ENCODE measurements around the gene SPATA33.

SPATA33 gene

DNA sequence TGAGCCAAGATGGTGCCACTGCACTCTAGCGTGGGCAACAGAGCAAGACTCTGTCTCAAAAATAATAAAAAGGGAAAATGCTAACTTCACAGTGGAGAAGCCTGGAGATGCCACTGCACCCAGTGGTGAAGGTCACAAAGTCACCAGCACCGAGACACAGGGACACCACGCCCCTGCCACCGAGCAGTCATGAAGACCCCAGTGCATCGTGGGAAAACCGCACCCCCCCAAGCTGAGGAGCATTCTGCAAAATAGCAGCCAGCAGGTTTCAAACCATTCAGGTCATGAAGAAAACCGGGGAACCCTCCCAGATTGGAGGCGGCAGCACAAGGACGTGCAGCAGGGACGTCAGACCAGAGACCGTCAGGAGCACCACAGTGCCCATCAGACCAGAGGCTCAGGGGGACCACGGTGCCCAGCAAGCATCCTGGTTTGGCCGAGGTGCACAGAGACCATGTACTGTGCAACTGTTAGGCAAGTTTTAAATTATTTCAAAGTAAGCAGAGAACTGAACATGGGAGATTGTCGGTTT, 13.8 kb upstream of the SPATA33 start:
- Histone ChIP-seq H3K36me3 (ENCODE audit: control insufficient read depth in 1 of 2, insufficient read depth in 2 of 2, low read length in 2 of 2) (peaks cover 20 to 33% of the 10 kb centered on the region in 2 donors), H3K27ac (ENCODE audit: low read depth, low read length) (no peak overlapping the region), H3K9me3 (ENCODE audit: control insufficient read depth in 1 of 2, low read length in 2 of 2) (no peaks in the 10 kb centered on the region)

DNA sequence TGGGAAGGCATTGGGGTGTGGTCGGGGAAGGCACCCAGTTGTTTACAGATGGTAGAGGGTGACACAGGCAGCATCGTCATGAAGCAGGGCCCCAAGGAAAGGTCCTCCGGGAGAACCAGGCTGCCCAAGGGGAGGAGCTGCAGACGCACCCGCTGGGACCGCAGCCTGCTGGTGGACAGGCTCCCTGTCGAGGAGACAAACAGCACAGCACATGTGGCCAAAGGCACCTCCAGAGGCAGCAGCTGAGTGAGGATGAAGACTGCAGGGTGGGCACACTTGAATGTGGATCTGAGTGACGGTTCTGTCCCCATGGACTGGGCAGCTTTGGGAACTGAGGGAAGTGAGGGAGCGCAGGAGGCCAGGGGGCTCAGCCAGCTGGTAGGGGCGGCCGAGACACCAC, 12.5 kb upstream of the SPATA33 start:
- Histone ChIP-seq H3K4me3 (ENCODE audit: low read depth in 1 of 2, low read length in 2 of 2) (no peak overlapping the region), H3K4me1 (ENCODE audit: control insufficient read depth in 1 of 2, insufficient read depth in 2 of 2, low read length in 2 of 2) (peaks cover 0 to 4% of the 10 kb centered on the region in 2 donors), H3K27ac (ENCODE audit: low read depth, low read length) (no peak overlapping the region), H3K9ac (ENCODE audit: low read depth in 1 of 2, low read length in 2 of 2) (no peak overlapping the region), H3K27me3 (ENCODE audit: control insufficient read depth in 1 of 2, insufficient read depth in 2 of 2, low read length in 2 of 2) (no peaks in the 10 kb centered on the region), H3K9me3 (ENCODE audit: control insufficient read depth in 1 of 2, low read length in 2 of 2) (no peaks in the 10 kb centered on the region), H3K36me3 (ENCODE audit: control insufficient read depth in 1 of 2, insufficient read depth in 2 of 2, low read length in 2 of 2) (peaks cover 20 to 37% of the 10 kb centered on the region in 2 donors)

More for the DNA sequence above, 13.8 kb upstream of the SPATA33 start:
- H3K9ac ChIP-seq (ENCODE audit: low read depth in 1 of 2, low read length in 2 of 2), result no peak overlapping the region
- H3K4me3 ChIP-seq (ENCODE audit: low read depth in 1 of 2, low read length in 2 of 2), result no peak overlapping the region
- H3K4me1 ChIP-seq (ENCODE audit: control insufficient read depth in 1 of 2, insufficient read depth in 2 of 2, low read length in 2 of 2), result peaks cover 0 to 4% of the 10 kb centered on the region in 2 donors
- H3K27me3 ChIP-seq (ENCODE audit: control insufficient read depth in 1 of 2, insufficient read depth in 2 of 2, low read length in 2 of 2), result no peaks in the 10 kb centered on the region

DNA sequence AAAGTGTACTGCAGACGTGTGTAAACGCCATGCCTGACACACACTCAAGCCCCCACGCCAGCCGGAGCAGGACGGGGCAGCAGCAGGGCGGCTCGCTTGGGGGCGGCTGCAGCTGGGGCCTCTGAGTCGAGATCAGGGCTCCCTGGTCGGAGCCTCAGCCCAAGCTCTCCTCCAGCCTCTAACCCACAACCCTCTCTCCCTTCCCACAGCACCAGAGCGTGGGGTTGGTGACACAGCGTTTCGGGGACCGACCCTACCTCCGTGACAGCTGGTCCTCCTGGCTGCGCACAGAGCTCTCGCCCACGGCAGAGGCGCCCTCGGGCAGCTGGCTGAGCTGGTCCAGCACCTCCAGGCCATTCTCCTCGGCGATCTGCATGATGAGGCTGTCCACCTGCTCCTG, 11.4 kb upstream of the SPATA33 start:
- Histone ChIP-seq H3K27me3 (ENCODE audit: control insufficient read depth in 1 of 2, insufficient read depth in 2 of 2, low read length in 2 of 2) (no peaks in the 10 kb centered on the region), H3K9ac (ENCODE audit: low read depth in 1 of 2, low read length in 2 of 2) (no peak overlapping the region), H3K27ac (ENCODE audit: low read depth, low read length) (no peak overlapping the region), H3K4me1 (ENCODE audit: control insufficient read depth in 1 of 2, insufficient read depth in 2 of 2, low read length in 2 of 2) (peaks cover 0 to 4% of the 10 kb centered on the region in 2 donors), H3K9me3 (ENCODE audit: control insufficient read depth in 1 of 2, low read length in 2 of 2) (no peaks in the 10 kb centered on the region), H3K4me3 (ENCODE audit: low read depth in 1 of 2, low read length in 2 of 2) (no peak overlapping the region), H3K36me3 (ENCODE audit: control insufficient read depth in 1 of 2, insufficient read depth in 2 of 2, low read length in 2 of 2) (peaks cover 23 to 42% of the 10 kb centered on the region in 2 donors)

- Histone ChIP-seq H3K27ac (ENCODE audit: low read depth, low read length) (no peak overlapping the region), H3K4me1 (ENCODE audit: control insufficient read depth in 1 of 2, insufficient read depth in 2 of 2, low read length in 2 of 2) (no peaks in the 10 kb centered on the region), H3K4me3 (ENCODE audit: low read depth in 1 of 2, low read length in 2 of 2) (no peak overlapping the region), H3K9me3 (ENCODE audit: control insufficient read depth in 1 of 2, low read length in 2 of 2) (no peaks in the 10 kb centered on the region), H3K9ac (ENCODE audit: low read depth in 1 of 2, low read length in 2 of 2) (no peak overlapping the region), H3K36me3 (ENCODE audit: control insufficient read depth in 1 of 2, insufficient read depth in 2 of 2, low read length in 2 of 2) (peaks cover 28 to 48% of the 10 kb centered on the region in 2 donors), H3K27me3 (ENCODE audit: control insufficient read depth in 1 of 2, insufficient read depth in 2 of 2, low read length in 2 of 2) (no peaks in the 10 kb centered on the region)
Observed at GRCh38 chr16:89646906-89647305, 10.7 kb upstream of the SPATA33 start.

DNA sequence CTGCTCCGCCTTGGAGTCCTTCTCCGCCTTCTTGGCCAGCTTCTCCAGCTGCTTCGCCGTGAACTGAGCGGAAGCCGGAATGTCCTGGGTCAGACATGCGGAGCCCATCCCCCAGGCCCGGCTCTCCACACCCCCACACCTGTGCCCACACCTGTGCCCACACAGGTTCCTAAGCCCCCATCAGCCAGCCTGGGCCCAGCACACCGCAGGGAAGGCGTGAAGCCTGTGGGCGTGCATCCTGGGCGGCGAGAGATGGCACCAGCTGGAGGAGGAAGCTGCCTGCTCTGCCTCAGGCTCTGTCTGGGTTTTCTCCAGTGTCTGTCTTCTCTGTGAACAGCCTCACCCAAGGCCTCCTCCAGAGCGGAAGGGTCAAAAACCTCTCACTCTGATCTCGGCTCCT, 6.1 kb upstream of the SPATA33 start:
- Histone ChIP-seq H3K4me3 (ENCODE audit: low read depth in 1 of 2, low read length in 2 of 2) (no peak overlapping the region), H3K27ac (ENCODE audit: low read depth, low read length) (no peak overlapping the region), H3K9me3 (ENCODE audit: control insufficient read depth in 1 of 2, low read length in 2 of 2) (no peaks in the 10 kb centered on the region), H3K9ac (ENCODE audit: low read depth in 1 of 2, low read length in 2 of 2) (no peak overlapping the region), H3K27me3 (ENCODE audit: control insufficient read depth in 1 of 2, insufficient read depth in 2 of 2, low read length in 2 of 2) (no peaks in the 10 kb centered on the region), H3K36me3 (ENCODE audit: control insufficient read depth in 1 of 2, insufficient read depth in 2 of 2, low read length in 2 of 2) (peaks cover 16 to 36% of the 10 kb centered on the region in 2 donors), H3K4me1 (ENCODE audit: control insufficient read depth in 1 of 2, insufficient read depth in 2 of 2, low read length in 2 of 2) (peaks cover 10 to 11% of the 10 kb centered on the region in 2 donors)

- H3K4me1 ChIP-seq (ENCODE audit: control insufficient read depth in 1 of 2, insufficient read depth in 2 of 2, low read length in 2 of 2), result peaks cover 18 to 21% of the 10 kb centered on the region in 2 donors
- no peak overlapping the region for H3K4me3 ChIP-seq (ENCODE audit: low read depth in 1 of 2, low read length in 2 of 2)
- no peak overlapping the region for H3K9ac ChIP-seq (ENCODE audit: low read depth in 1 of 2, low read length in 2 of 2)
- peaks cover 10 to 27% of the 10 kb centered on the region in 2 donors for H3K36me3 ChIP-seq (ENCODE audit: control insufficient read depth in 1 of 2, insufficient read depth in 2 of 2, low read length in 2 of 2)
- no peaks in the 10 kb centered on the region for H3K9me3 ChIP-seq (ENCODE audit: control insufficient read depth in 1 of 2, low read length in 2 of 2)
- H3K27ac ChIP-seq (ENCODE audit: low read depth, low read length), result no peak overlapping the region
- no peaks in the 10 kb centered on the region for H3K27me3 ChIP-seq (ENCODE audit: control insufficient read depth in 1 of 2, insufficient read depth in 2 of 2, low read length in 2 of 2)
Observed at GRCh38 chr16:89653656-89654295, 3.9 kb upstream of the SPATA33 start.

DNA sequence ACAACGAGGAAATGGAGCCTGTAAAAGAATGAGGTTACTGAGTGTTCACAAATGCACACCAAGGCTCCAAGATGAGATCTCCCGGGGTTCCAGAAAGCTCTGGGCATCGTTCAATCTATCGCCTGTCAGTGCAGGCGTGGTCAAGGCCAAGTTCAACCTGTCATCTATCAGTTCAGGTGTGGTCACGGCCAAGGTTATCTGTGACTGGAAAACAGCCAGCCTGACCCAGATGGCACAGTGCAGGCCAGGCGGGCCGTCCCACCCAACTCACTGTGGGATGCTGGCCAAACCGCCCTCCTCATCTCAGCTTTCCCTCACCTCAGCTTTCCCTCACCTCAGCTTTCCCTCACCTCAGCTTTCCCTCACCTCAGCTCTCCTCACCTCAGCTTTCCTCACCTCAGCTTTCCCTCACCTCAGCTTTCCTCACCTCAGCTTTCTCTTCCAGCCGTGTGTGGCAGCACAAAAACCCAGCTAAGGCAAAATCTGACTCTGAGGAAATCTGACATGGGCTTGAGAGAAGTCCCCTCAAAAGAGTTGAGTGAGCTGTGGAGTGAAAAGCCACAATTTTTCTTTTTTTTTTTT, 2.5 kb upstream of the SPATA33 start:
- no peak overlapping the region for H3K9ac ChIP-seq (ENCODE audit: low read depth in 1 of 2, low read length in 2 of 2)
- H3K4me1 ChIP-seq (ENCODE audit: control insufficient read depth in 1 of 2, insufficient read depth in 2 of 2, low read length in 2 of 2), result peaks cover 23 to 25% of the 10 kb centered on the region in 2 donors
- no peak overlapping the region for H3K4me3 ChIP-seq (ENCODE audit: low read depth in 1 of 2, low read length in 2 of 2)
- no peaks in the 10 kb centered on the region for H3K9me3 ChIP-seq (ENCODE audit: control insufficient read depth in 1 of 2, low read length in 2 of 2)
- H3K36me3 ChIP-seq (ENCODE audit: control insufficient read depth in 1 of 2, insufficient read depth in 2 of 2, low read length in 2 of 2), result peaks cover 10 to 22% of the 10 kb centered on the region in 2 donors
- H3K27ac ChIP-seq (ENCODE audit: low read depth, low read length), result no peak overlapping the region
- no peaks in the 10 kb centered on the region for H3K27me3 ChIP-seq (ENCODE audit: control insufficient read depth in 1 of 2, insufficient read depth in 2 of 2, low read length in 2 of 2)

GRCh38 chr16:89656435-89657121, 1.1 kb upstream of the SPATA33 start:
- Histone ChIP-seq H3K9ac (ENCODE audit: low read depth in 1 of 2, low read length in 2 of 2) (peak overlapping the region; percentile 94 to 95), H3K4me3 (ENCODE audit: low read depth in 1 of 2, low read length in 2 of 2) (peak overlapping the region; percentile 80 to 91), H3K9me3 (ENCODE audit: control insufficient read depth in 1 of 2, low read length in 2 of 2) (no peaks in the 10 kb centered on the region), H3K27ac (ENCODE audit: low read depth, low read length) (no peak overlapping the region), H3K27me3 (ENCODE audit: control insufficient read depth in 1 of 2, insufficient read depth in 2 of 2, low read length in 2 of 2) (no peaks in the 10 kb centered on the region), H3K4me1 (ENCODE audit: control insufficient read depth in 1 of 2, insufficient read depth in 2 of 2, low read length in 2 of 2) (peaks cover 23 to 25% of the 10 kb centered on the region in 2 donors), H3K36me3 (ENCODE audit: control insufficient read depth in 1 of 2, insufficient read depth in 2 of 2, low read length in 2 of 2) (peaks cover 9 to 25% of the 10 kb centered on the region in 2 donors)

GRCh38 chr16:89658221-89658879, 714 bp downstream of the SPATA33 start:
- Histone ChIP-seq H3K4me1 (ENCODE audit: control insufficient read depth in 1 of 2, insufficient read depth in 2 of 2, low read length in 2 of 2) (peaks cover 23 to 25% of the 10 kb centered on the region in 2 donors), H3K4me3 (ENCODE audit: low read depth in 1 of 2, low read length in 2 of 2) (peak overlapping the region; percentile 80 to 91), H3K9ac (ENCODE audit: low read depth in 1 of 2, low read length in 2 of 2) (peak overlapping the region; percentile 89 to 94), H3K27ac (ENCODE audit: low read depth, low read length) (no peak overlapping the region), H3K27me3 (ENCODE audit: control insufficient read depth in 1 of 2, insufficient read depth in 2 of 2, low read length in 2 of 2) (no peaks in the 10 kb centered on the region), H3K9me3 (ENCODE audit: control insufficient read depth in 1 of 2, low read length in 2 of 2) (no peaks in the 10 kb centered on the region), H3K36me3 (ENCODE audit: control insufficient read depth in 1 of 2, insufficient read depth in 2 of 2, low read length in 2 of 2) (peaks cover 4 to 19% of the 10 kb centered on the region in 2 donors)

Data from duodenal mucosa (tissue), 2 donors.